Right renal cortex interstitium (tissue), 3 donors: ENCODE results near the gene RAMAC. TPM values are rescaled to one million over a fixed set of nuclear protein-coding genes. Genes with fewer than 3 reads are reported as not detected.
A peak's percentile ranks its signal among the peaks of the same experiment; 100 is the strongest.
"Not testable (repeated sequence)": the region's sequence is repeated elsewhere in the genome, so short reads cannot be mapped to it uniquely, and the experiment has no call there.

Source experiments
- DNase-seq, 3 donors: peaks; one replicate each; pipeline ENCODE4 v3.0.0-alpha.2; 2013; ENCODE audit warnings: low read depth in 3 of 3, low spot score in 2 of 3
- polyA plus RNA-seq, 3 donors: library from polyadenylated mRNA; unstranded; fragments of 120-200 nt; gene quantifications; one replicate each; pipeline ENCODE4 v1.2.1, GENCODE V29; 2013; ENCODE audit not compliant: insufficient read length in 3 of 3

The RAMAC gene
- polyA plus RNA-seq, 3 donors: 43.6 to 48.5 (median 46.3) TPM

DNA sequence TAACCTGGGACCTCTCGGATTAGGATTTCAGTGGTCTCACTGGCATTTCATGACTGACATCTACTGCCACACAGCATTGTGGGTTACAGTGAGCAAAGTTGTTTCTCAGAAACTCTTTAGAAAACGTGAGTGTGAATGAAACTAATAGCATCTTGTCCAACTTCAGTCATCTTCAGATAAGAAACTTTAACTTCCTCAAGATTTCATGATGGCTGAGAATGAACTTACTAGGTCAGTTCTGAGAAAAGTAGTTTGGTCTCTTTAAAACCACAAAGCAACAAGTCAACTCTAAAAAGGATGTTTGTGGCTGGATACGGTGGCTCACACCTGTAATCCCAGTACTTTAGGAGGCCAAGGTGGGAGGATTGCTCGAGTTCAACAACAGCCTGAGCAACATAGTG, 19.3 kb upstream of the RAMAC start:
- DNase-seq: no peak

DNA sequence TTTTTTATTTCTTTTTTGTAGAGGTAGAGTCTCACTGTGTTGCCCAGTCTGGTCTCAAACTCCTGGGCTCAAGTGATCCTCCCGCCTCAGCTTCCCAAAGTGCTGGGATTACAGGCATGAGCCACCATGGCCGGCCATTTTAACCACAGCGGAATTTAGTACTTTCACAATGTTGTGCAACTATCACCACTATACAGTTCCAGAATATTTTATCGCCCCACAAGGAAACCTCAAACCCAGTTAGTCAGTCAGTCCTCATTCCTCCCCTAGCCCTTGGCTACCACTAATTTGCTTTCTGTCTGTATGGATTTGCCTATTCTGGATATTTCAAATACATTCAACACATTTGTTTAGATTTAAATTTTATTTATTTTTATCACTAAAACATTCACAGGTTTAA, 17.9 kb upstream of the RAMAC start:
- no peak for DNase-seq

DNA sequence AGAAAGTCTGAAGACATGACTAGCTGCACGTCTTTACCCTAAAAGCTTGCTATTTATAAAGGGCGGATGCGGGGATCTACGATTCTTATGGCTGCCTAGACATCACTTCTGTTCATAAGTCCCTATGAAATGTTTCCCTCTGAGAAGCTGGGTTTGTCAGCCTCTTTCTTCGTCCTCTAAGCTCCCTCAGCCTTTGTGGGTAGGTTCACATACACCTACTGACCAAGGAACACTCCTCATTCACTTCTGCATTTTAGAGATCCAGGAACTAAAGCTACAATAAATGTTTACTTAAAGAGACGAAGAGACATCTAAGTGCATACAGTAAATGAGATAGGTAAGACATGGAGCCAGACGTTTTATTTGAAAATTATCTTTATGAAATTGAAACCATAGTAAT, 16.7 kb upstream of the RAMAC start:
- no peak for DNase-seq

DNA sequence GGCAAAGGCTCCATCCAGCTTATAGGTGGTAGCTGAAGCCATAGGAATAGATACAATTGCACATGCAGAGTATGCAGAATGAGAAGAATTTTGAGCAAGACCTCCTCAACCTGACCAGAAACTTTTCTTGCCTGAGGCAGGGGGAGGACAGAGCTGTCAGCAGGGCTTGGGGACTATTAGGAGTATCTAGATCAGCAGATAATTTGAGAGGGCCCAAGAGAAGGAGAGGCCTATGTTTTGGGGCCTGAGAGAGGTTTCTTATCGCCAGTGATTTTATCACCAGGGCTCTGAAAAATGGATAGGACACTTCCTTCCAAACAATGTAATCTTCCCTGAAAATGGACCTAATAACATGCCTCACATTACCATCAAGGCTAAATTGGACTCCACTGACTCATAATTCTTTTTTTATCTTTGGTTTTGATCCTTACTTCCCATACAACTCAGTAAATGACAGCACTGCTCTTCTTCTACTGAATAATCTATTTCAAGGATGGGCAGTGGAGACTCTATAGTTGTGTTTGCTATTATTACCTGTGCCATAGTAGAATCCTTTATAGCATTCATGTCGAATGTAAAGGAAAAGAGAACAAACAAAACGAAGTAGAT, 15.8 kb upstream of the RAMAC start:
- no peak for DNase-seq

DNA sequence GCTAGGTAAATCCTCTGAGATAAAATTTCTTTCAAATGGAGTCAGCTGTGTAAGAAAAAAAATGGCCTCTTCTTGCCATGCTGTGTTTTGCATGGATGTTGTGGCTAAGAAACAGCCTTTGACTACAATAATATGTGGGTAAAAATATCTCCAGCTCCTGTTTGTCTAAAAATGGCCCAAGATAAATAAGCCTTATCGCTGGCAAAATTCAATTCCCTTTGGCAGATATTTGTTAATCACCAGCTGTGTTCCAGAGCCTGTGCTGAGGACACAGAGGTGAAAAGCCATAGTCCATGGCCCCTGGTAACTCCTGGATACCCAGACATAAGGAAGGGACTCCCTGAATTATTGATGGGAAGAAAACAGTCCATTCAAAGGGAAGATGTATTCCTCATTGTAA, 15.3 kb upstream of the RAMAC start:
- no peak for DNase-seq

DNA sequence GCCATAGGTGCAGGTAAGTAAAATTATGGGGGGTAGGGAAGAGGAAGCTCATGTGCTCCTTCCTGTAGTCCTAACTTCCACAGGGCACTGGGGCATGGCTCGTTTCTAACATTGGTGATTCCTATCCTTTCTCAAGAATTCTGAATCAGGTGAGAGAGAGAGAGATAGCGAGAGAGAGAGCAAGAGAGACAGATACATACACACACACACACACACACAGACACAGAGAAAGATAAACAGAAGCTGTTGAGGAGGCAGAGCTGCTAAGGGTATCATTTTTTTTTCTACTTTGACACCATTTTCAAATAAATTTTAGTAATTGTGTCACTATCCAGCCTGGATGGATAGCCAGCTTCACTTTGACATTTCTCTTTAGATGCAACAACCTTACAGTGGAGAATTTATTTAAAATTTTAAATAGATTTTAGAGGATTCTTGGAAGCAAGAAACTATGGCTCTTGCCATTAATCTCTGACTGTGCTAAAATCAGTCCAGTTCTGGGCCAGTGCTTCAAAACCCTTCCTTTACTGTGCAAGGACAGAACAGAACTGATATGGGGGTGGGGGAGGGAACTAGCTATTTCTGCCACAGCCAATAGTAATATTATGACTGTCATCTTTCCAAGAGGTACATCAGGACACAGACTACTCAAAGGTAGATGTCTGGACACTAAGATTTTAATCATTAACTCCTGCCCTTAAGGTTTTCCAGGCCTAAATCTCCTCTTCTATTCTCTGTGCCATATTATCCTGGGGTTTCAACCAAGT, 14.6 kb upstream of the RAMAC start:
- DNase-seq: no peak

DNA sequence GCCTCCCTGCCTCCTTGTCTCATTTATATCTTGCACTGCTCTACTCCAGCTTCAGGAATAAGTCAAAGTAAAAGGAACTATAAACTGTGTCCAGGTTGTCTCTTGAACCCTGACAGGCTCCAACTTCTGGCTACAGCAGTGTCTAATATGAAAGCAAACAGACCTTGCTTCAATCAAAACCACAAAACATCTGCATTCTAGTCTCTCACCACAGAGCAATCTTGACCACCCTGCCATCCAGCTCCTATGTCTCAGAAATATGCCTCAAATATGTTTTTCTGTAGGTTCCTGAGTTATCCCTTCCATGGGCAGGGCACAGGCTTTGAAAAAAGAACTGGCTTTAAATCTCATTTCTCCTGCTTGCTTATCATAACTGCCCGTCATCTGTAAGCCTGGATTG, 13.0 kb upstream of the RAMAC start:
- no peak for DNase-seq

DNA sequence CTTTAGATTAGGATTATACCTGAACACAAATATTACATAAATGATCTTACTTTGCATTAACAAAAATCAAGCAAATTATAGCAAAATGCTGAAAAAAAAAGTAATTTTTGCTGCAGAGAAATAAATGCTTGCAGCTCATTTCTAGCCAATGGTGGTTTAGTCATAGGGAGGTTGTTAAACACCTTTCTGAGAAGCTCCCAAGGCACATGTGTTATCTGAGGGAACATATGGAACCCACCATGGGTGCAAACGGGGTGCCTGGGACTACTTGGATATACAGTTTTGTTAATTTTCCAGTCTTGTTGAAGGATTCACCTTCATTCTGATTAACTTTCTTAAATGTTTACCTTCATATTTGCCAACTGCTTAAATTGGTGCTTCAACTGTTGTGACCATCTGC, 8.9 kb upstream of the RAMAC start:
- DNase-seq: no peak

DNA sequence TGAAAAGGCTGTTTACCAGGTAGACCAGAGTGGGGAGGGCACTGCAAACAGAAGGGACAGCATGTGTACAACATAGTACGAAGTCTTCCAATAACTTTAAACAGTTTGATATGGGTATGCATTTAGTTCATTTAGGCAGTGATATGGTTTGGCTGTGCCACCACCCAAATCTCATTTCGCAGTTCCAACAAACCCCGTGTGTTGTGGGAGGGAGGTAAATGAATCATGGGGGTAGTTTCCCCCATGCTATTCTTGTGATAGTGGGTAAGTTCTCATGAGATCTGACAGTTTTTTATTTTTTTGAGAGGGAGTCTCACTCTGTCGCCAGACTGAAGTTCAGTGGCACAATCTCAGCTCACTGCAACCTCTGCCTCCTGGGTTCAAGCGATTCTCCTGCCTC, 7.6 kb upstream of the RAMAC start:
- no peak for DNase-seq

DNA sequence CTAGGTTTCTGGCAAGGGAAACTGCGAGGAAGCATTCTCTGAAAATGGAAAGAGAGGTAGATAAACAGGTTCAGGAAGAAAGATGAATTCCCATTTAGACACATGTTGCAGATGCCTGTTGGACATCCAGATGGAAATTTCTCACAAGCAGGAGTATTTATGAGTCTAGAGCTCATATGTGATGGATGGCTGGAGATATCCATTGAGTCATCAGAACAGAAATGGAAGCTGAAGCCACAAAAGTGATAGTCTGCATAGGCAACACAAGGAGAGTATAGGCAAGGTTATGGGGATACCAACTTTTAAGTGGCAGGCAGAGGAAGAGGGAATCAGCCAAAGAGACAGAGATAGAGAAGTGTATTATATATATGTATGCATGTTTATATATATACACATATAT, 6.3 kb upstream of the RAMAC start:
- DNase-seq: no peak

DNA sequence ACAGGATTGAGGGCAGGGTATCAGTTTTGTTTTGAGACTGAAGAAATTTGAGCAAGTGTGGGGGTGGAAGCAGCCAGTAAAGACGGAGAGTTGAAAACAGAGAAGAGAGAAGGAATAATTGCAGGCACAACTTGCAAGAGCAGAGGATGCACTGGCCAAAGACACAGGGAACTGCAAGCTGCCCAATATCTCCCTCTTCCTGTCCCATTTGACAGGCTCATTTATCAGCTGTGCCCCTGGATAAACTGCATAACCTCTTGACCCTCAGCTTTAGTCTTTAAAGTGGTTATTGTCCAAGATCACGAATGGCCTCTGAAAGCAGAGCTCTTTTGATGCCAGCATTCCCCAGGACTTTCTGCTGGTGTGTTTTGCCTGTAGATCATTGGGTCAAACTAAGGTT, 5.0 kb upstream of the RAMAC start:
- no peak for DNase-seq

DNA sequence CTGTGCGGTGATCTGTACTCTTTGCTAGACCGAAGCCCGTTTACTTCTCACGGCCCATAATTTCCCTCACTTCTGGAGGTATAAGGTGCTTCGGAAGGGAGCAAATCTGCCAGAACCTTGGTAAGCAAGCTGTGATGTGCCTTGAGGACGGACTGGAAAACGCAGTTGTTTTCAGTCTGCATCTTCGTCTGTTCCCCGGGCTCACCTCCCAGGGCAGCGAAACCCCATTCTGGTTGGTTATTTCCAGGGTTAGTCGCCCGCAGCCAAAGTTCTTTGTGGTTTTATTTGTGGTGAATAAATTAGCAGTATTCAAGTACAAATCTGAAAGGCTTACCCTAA, 401 bp downstream of the RAMAC start:
- DNase-seq: no peak

DNA sequence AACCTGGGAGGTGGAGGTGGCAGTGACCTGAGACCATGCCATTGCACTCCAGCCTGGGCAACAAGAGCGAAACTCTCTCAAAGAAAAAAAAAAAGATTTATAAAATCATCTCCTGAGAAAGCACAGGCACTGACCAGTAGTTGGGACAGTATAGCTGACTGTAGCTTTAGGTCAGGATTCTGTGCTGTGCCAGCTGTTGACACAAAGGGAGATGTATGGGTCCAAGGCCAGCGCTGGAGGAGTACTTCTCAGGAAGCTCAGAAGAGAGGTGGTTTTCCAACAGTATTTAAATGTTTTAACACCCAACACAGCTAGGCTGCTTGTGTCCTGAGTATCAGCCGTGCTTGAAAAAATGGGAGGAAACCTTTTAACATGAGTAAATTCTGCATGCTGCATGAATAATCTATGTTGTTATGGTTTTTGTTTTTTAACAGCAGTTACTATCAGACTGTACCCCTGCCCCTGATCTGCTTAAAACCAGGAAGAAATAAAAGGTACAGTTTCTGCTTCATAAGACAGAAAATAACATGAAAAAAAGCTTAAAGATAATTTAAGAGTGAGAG, 6.5 kb downstream of the RAMAC start:
- no peak for DNase-seq

DNA sequence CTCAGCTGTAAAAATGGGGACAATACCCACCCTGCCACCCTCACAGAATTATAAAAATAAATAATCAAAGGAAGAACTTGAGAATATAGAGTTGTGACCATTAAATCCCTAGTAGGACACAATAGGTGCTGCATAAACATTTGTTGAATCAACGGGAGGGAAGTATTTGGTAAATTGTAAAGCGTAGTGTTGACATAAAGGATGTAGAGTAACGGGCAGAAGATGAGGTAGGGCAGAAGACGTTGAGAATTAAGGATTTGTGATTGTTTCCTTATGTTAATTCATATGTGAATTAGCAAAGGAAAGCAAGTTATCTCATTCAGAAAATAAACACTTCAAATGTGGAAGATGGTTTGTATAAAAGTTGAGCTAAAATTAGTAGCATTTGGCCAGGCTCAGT, 7.1 kb downstream of the RAMAC start:
- no peak for DNase-seq

DNA sequence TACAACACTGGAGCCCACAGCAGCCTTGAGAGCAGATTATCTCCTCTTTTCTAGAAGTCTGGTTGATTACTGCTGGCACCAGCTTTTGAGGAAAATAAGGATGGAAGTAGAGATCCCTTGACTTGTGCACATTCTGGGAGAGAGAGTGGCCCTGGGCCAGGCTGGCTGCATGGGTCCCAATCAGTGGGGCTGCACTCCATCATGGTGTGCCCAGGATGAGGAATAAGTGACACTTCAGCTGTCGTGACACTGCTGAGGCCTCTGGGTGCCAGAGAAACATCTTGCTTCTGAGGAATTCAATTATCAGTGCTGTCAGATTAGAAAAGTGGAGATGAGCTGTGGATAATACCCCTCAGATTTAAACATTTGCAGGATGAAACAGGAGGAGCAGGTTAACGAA, 9.1 kb downstream of the RAMAC start:
- no peak for DNase-seq

DNA sequence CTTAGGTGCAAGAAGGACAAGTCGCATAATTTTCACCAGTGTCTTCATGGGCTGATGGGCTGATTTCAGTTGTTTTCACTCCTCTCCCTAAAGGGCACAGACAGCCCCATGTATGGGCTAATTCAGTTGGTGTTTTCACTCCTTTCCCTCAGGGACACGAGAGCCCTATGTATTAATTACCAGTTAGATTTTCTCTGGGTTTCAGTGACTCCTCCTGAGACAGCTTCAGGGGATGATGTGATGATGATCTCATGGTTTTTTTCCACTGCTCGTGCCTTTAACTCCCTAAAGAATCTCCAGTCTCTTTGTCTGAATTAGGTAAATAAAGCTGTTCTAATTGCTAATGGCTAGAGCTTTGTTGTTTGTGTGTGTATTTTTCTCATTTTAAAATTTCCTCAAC, 9.9 kb downstream of the RAMAC start:
- no peak for DNase-seq

DNA sequence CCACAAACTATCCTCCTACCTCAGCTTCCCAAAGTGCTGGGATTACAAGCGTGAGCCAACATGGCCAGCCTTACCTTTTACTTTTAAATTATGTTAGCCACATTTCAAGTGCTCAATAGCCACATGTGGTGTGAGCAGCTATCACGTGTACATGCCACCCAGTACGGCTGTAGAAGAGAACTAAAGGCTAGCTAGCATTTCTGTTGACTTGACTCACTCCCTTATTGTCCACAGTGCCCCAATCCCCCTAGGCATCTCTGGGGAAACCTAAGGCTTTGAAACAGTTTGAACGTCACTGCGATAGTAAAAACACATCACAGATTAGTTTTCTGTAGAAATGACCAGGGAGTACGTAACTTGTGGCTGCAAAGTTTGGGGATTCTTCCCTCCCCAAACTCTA, 13.4 kb downstream of the RAMAC start:
- DNase-seq: no peak

DNA sequence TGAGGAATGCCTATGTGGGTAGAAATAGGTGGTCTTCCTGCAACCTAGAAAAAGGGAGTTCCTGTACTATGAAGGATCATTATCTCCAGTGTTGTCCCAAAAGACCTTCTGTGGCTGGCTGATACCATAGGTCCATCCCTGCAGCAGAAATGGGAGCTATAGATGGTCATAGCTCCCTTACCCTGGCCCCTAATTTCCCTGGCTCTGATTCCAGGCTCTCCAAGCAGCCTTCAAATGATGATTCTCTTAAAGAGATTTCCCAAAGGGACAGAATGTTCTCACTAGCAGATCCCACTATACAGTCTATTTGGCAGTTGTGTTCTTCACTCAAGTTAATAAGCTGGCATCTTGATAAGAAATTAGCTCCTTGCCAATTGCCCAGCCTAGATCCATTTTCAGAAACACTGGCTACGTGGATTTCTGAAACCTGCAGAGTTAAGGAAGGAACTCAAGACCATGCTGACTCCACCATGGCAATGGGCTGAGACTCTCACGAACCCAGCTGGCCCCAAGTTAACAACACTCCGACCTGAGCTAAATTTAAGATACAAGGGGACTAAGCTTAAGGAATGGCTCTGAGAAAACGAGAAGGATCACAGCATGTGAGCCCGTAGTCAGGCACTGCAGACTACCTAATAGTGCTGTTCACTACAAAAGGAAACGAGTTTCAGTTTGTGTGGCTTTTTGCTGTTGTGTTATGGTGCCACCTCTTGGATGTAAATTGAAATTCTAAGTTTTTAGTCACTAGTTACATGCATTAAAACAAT, 14.1 kb downstream of the RAMAC start:
- peak in 1 of 3 donors; percentile 32 for DNase-seq

DNA sequence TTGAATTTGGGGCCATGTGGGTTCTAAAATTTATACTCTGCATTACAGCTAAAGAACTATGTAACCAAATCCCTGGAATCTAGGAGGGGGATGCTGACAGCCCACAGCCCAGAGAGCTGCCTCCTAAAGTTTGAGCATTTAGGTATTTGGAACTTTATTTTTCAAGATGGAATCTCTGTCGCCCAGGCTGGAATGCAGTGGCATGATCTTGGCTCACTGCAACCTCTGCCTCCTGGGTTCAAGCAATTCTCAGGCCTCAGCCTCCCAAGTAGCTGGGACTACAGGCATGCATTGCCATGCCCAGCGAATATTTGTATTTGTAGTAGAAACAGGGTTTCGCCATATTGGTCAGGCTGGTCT, 14.6 kb downstream of the RAMAC start:
- not testable (repeated sequence) for DNase-seq

DNA sequence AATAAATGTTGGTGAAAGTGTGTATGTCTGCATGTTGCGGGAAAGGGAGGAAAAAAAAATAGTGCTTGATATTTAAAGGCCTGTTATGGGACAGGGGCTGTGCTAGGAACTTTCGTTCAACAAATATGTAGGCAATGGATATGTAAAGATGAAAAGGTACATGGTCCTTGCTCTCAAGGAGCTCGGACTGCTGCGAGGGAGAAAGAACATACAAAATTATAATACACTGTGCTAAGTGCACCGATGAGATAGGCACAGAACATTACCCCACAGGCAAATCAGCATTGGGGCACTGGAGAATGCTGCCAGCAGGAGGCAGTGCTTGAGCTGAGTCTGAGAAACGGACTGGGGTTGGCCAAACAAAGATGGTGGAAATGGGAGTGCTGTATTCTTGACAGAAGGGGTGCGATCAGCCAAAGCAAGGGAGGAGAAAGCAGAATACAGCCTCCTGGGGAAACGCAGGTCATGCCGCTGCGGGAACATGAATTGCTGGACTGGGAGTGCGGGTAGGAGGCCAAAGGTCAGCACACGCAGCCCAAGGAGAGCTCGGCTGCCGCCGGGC, 24.8 kb downstream of the RAMAC start:
- peak; percentile 47 to 66 (median 48) for DNase-seq

DNA sequence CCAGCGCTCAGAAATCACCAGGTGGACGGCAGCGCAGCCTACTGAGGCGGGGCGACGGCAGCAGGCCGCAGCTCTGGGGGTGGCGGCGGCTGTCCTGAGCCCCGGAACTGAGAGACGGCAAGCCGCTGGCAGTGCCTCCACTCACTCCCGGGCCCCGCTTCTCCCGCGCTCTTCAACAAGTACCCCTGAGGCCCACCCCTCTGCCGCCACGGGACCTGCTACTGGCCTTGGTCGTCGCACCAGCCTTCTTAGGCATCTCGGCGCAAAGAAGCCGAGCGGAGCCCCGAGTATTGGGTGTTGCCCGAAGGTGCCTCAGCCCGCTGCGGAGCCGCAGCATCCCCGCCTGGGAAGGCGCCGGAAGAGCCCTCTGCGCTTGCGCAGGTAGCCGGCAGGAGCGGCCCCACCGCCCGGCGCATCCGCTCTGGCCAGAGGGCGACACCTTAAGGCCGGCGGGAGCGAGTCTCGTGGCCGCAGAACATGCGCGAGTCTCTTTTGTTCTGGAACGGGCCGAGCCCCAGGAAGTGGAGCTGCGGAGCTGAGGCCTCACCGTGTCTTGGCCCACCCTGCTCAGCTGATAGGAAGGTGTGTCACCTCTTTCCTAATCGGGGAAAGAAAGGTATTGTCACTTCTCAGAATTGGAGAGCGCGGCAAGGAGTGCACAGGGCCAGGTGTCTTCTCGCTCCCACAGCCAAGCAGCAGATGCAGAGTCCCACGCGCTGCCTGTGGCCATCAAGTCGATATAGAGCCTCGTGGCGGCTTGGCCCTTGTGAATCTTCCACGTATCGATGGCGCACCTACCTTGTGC, 25.5 kb downstream of the RAMAC start, which contains the start of gene C15orf40:
Gene C15orf40 (minus strand): TSS at position 369 of the 805 bp plus-strand sequence. CDS start 32 bp downstream, at position 337.
- DNase-seq: peak; percentile 73 to 85 (median 75)
